H1 (cell line): ENCODE results near the gene PSME1. TPM values are rescaled to one million over a fixed set of nuclear protein-coding genes. Genes with fewer than 3 reads are reported as not detected.

Experiments
- CTCF ChIA-PET: fragments of 300-600 bp; sonication (Branson Sonifier 250); formaldehyde crosslinking; loops from one replicate; lab custom pipeline; 2021; ENCODE audit not compliant: partially characterized antibody; lab: Charles Lee
- POLR2A ChIA-PET: fragments of 300-600 bp; sonication (Branson Sonifier 250); formaldehyde crosslinking; loops from one replicate; lab custom pipeline; 2021; ENCODE audit warnings: inconsistent platforms; ENCODE audit not compliant: partially characterized antibody; lab: Charles Lee
- DNase-seq, 2 experiments: peaks; one replicate each; pipeline versions ENCODE4 v3.0.0 to v3.0.0-alpha.2; 2010 to 2022; ENCODE audit warnings: low spot score in 2 of 2, low read depth in 1 of 2, mixed read lengths in 1 of 2
- FAIRE-seq: peaks from 2 replicates; lab custom pipeline; 2011; peaks lifted over from hg19 to GRCh38; lab: Jason Lieb, UNC
- H2AFZ ChIP-seq: 2 replicates; pipeline ENCODE4 v1.8.1; 2012; ENCODE audit warnings: low read length, inconsistent platforms
- H2AK5ac ChIP-seq: 2 replicates; pipeline ENCODE4 v1.6.1; 2013; ENCODE audit warnings: low read depth, low read length
- H2BK120ac ChIP-seq: replicated peaks from 2 replicates; pipeline ENCODE3; 2013; ENCODE audit warnings: low read depth, low read length, inconsistent platforms
- H2BK12ac ChIP-seq: 2 replicates; pipeline ENCODE4 v1.6.1; 2013; ENCODE audit warnings: low read depth, low read length
- H2BK15ac ChIP-seq: 2 replicates; pipeline ENCODE4 v1.6.1; 2013; ENCODE audit warnings: low read length
- H2BK20ac ChIP-seq: 2 replicates; pipeline ENCODE4 v1.6.1; 2013; ENCODE audit warnings: low read length
- H2BK5ac ChIP-seq: 2 replicates; pipeline ENCODE4 v1.6.1; 2013; ENCODE audit warnings: low read depth, low read length
- H3K14ac ChIP-seq: 2 replicates; pipeline ENCODE4 v1.6.1; 2013; ENCODE audit warnings: inconsistent platforms; ENCODE audit not compliant: insufficient read length
- H3K18ac ChIP-seq: 2 replicates; pipeline ENCODE4 v1.6.1; 2013; ENCODE audit warnings: low read length; ENCODE audit errors: extremely low read depth
- H3K23ac ChIP-seq: 2 replicates; pipeline ENCODE4 v1.6.1; 2013; ENCODE audit warnings: inconsistent platforms; ENCODE audit not compliant: insufficient read length
- H3K23me2 ChIP-seq: 2 replicates; pipeline ENCODE4 v1.6.1; 2013; ENCODE audit warnings: low read depth, low read length
- H3K27ac ChIP-seq: 2 replicates; pipeline ENCODE4 v1.6.1; 2011; ENCODE audit warnings: low read depth, low read length, inconsistent platforms
- H3K27me3 ChIP-seq, 4 experiments: replicated peaks in 1 of 4; 1 replicate in 1 of 4; 2 replicates in 3 of 4; pipeline versions ENCODE4 v1.6.1 to v1.8.1; 2011 to 2013; ENCODE audit warnings: low read length in 3 of 4, mild to moderate bottlenecking in 3 of 4, inconsistent platforms in 2 of 4, mixed read lengths in 2 of 4, moderate library complexity in 1 of 4; ENCODE audit not compliant: control insufficient read depth in 3 of 4, insufficient read depth in 3 of 4; ENCODE audit errors: extremely low read depth in 1 of 4
- H3K36me3 ChIP-seq, 4 experiments: 2 replicates each; pipeline versions ENCODE4 v1.6.1 to v1.8.1; 2011 to 2013; ENCODE audit warnings: mild to moderate bottlenecking in 4 of 4, low read length in 3 of 4, moderate library complexity in 2 of 4, control low read depth in 1 of 4, inconsistent platforms in 1 of 4; ENCODE audit not compliant: insufficient read depth in 4 of 4, control insufficient read depth in 2 of 4
- H3K4ac ChIP-seq: replicated peaks from 2 replicates; pipeline ENCODE3; 2013; ENCODE audit warnings: low read length, low read depth, mixed read lengths, inconsistent platforms; ENCODE audit not compliant: insufficient read length
- H3K4me1 ChIP-seq, 4 experiments: replicated peaks in 1 of 4; 1 replicate in 1 of 4; 2 replicates in 3 of 4; pipeline versions ENCODE4 v1.6.1 to v1.8.1; 2011 to 2013; ENCODE audit warnings: low read length in 3 of 4, inconsistent platforms in 2 of 4, mixed read lengths in 1 of 4; ENCODE audit not compliant: insufficient read depth in 4 of 4, control insufficient read depth in 3 of 4
- H3K4me2 ChIP-seq, 2 experiments: 2 replicates each; pipeline versions ENCODE4 v1.6.1 to v1.8.1; 2011 to 2013; ENCODE audit warnings: low read depth in 2 of 2, low read length in 2 of 2, control low read depth in 1 of 2, inconsistent platforms in 1 of 2, mild to moderate bottlenecking in 1 of 2; ENCODE audit not compliant: insufficient read depth in 1 of 2
- H3K4me3 ChIP-seq, 4 experiments: fragments of 200-600, 300-600 bp in 1 of 4; sonication (generic), shearing (Covaris generic), sonication (Bioruptor Twin) in 1 of 4; 2 replicates each; pipeline versions ENCODE4 v1.5.1 to v1.8.1; 2011 to 2016; ENCODE audit warnings: low read length in 4 of 4, low read depth in 3 of 4, control low read depth in 2 of 4, inconsistent platforms in 2 of 4, mild to moderate bottlenecking in 2 of 4, mixed read lengths in 1 of 4, moderate library complexity in 1 of 4; ENCODE audit not compliant: insufficient read depth in 2 of 4; ENCODE audit errors: extremely low read depth in 1 of 4
- H3K56ac ChIP-seq: replicated peaks from 2 replicates; pipeline ENCODE3; 2013; ENCODE audit warnings: low read depth, mild to moderate bottlenecking, mixed read lengths, low read length, inconsistent platforms; ENCODE audit not compliant: insufficient read length
- H3K79me1 ChIP-seq: 2 replicates; pipeline ENCODE4 v1.6.1; 2013; ENCODE audit warnings: low read depth, low read length, control low read depth
- H3K79me2 ChIP-seq, 2 experiments: 2 replicates each; pipeline versions ENCODE4 v1.6.1 to v1.8.1; 2012 to 2013; ENCODE audit warnings: low read length in 2 of 2, mild to moderate bottlenecking in 2 of 2, inconsistent platforms in 1 of 2; ENCODE audit not compliant: insufficient read depth in 2 of 2, control insufficient read depth in 1 of 2
- H3K9ac ChIP-seq, 4 experiments: replicated peaks in 1 of 4; 1 replicate in 1 of 4; 2 replicates in 3 of 4; pipeline versions ENCODE4 v1.6.1 to v1.8.1; 2011 to 2013; ENCODE audit warnings: low read depth in 3 of 4, low read length in 3 of 4, control low read depth in 2 of 4, mild to moderate bottlenecking in 2 of 4, moderate library complexity in 2 of 4, inconsistent platforms in 1 of 4; ENCODE audit errors: extremely low read depth in 1 of 4
- H3K9me3 ChIP-seq, 2 experiments: 2 replicates each; pipeline versions ENCODE4 v1.6.1 to v1.8.1; 2012 to 2013; ENCODE audit warnings: mild to moderate bottlenecking in 2 of 2, moderate library complexity in 2 of 2, control low read depth in 1 of 2, inconsistent platforms in 1 of 2, low read depth in 1 of 2, low read length in 1 of 2, mixed read lengths in 1 of 2; ENCODE audit not compliant: insufficient read depth in 2 of 2
- H4K20me1 ChIP-seq, 2 experiments: replicated peaks in 1 of 2; 2 replicates each; pipeline versions ENCODE3 to v1.8.1; 2011 to 2013; ENCODE audit warnings: inconsistent platforms in 2 of 2, low read length in 2 of 2, mild to moderate bottlenecking in 1 of 2; ENCODE audit not compliant: insufficient read depth in 2 of 2, control insufficient read depth in 1 of 2
- H4K5ac ChIP-seq: 2 replicates; pipeline ENCODE4 v1.6.1; 2013; ENCODE audit warnings: low read length, low read depth, mixed read lengths, inconsistent platforms; ENCODE audit not compliant: insufficient read length
- H4K8ac ChIP-seq: 2 replicates; pipeline ENCODE4 v1.8.0; 2013; ENCODE audit warnings: mild to moderate bottlenecking, moderate library complexity, low read length, inconsistent platforms; ENCODE audit not compliant: insufficient read depth; ENCODE audit errors: extremely low read depth
- H4K91ac ChIP-seq: replicated peaks from 2 replicates; pipeline ENCODE3; 2013; ENCODE audit warnings: low read length, mixed read lengths, inconsistent platforms; ENCODE audit not compliant: insufficient read length
- ASH2L ChIP-seq: fragments of 200-600, 300-600 bp; sonication (generic); IDR thresholded peaks from one replicate; pipeline ENCODE4 v1.7.1; 2017; ENCODE audit warnings: low read length
- CBX5 ChIP-seq: fragments of 300-800, 300-1000 bp; sonication (generic); IDR thresholded peaks from 2 replicates; pipeline ENCODE4 v1.7.1; 2016; ENCODE audit warnings: antibody characterized with exemption, low read length, low read depth
- CBX8 ChIP-seq: fragments of 300-800, 300-1000 bp; sonication (generic); IDR thresholded peaks from 2 replicates; pipeline ENCODE4 v1.7.1; 2016; ENCODE audit warnings: low read depth, low read length, borderline replicate concordance
- CEBPB ChIP-seq: IDR thresholded peaks from 2 replicates; pipeline ENCODE4 v1.6.1; 2012; ENCODE audit warnings: low read depth, low read length
- CREB1 ChIP-seq: IDR thresholded peaks from 2 replicates; pipeline ENCODE4 v1.6.1; 2012; ENCODE audit warnings: inconsistent platforms
- HDAC6 ChIP-seq: IDR thresholded peaks from one replicate; pipeline ENCODE4 v1.7.1; 2012; ENCODE audit warnings: low read depth, mild to moderate bottlenecking, inconsistent platforms, low read length, moderate library complexity
- JUND ChIP-seq: IDR thresholded peaks from 2 replicates; pipeline ENCODE4 v1.6.1; 2011; ENCODE audit warnings: mild to moderate bottlenecking, improper control_type of control experiment, low read length
- POLR2AphosphoS5 ChIP-seq: IDR thresholded peaks from 2 replicates; pipeline ENCODE4 v1.6.1; 2011; ENCODE audit warnings: low read depth, low read length
- POU5F1 ChIP-seq: IDR thresholded peaks from 2 replicates; pipeline ENCODE4 v1.6.1; 2011; ENCODE audit warnings: low read depth, mild to moderate bottlenecking, low read length, moderate library complexity
- RAD21 ChIP-seq, 2 experiments: IDR thresholded peaks in 1 of 2; conservative IDR thresholded peaks in 1 of 2; 2 replicates each; pipeline ENCODE4 v1.6.1; 2011; ENCODE audit warnings: low read depth in 2 of 2, low read length in 2 of 2, improper control_type of control experiment in 1 of 2, inconsistent platforms in 1 of 2, mild to moderate bottlenecking in 1 of 2, moderate library complexity in 1 of 2
- SIX5 ChIP-seq: IDR thresholded peaks from 2 replicates; pipeline ENCODE4 v1.6.1; 2011; ENCODE audit warnings: mild to moderate bottlenecking, low read depth, low read length
- SP2 ChIP-seq: IDR thresholded peaks from 2 replicates; pipeline ENCODE4 v1.6.1; 2012; ENCODE audit warnings: mild to moderate bottlenecking, low read length, inconsistent platforms
- SP4 ChIP-seq: IDR thresholded peaks from 2 replicates; pipeline ENCODE4 v1.6.1; 2012; ENCODE audit warnings: low read length, inconsistent platforms
- WGBS, 2 experiments: shearing (Covaris generic) in 1 of 2; methylation state at CpG; one replicate each; pipeline versions ENCODE4 v1.1.6 to v1.1.7; 2013 to 2015; ENCODE audit warnings: low lambda C conversion rate in 2 of 2, mixed read lengths in 2 of 2, inconsistent platforms in 1 of 2, low coverage in 1 of 2, missing lambda C conversion rate in 1 of 2; ENCODE audit not compliant: insufficient replicate concordance in 2 of 2, insufficient coverage in 1 of 2, insufficient read length in 1 of 2; ENCODE audit errors: extremely low coverage in 1 of 2, missing lambda C conversion rate in 1 of 2; 5-methylcytosine and 5-hydroxymethylcytosine counted together
- polyA plus RNA-seq, 7 experiments: library from polyadenylated mRNA; depleted of rRNA in 3 of 7; stranded (reverse) in 5 of 7; unstranded in 2 of 7; fragments of >200 nt in 5 of 7; fragments of 200-250 nt in 2 of 7; gene quantifications; 1 replicate in 5 of 7; 2 replicates in 1 of 7; 4 replicates in 1 of 7; pipeline versions ENCODE4 v1.2.1 to v1.2.3, GENCODE V29; 2011 to 2013; ENCODE audit warnings: missing spikeins in 2 of 7, mixed read lengths in 2 of 7
- total RNA-seq: library from RNA; stranded (reverse); fragmentation: NEBNext Ultra II Directional; extraction: Animal tissue kit (Norgen Biotek cat#: 25700); gene quantifications from 2 replicates; pipeline ENCODE4 v1.2.1, GENCODE V29; 2021

The PSME1 gene
- total and polyA plus RNA-seq, 2 of the 8 experiments (the other 6 are each of a cell fraction or from before 2014, with no cell fraction given): 74.9 to 85.9 TPM

DNA sequence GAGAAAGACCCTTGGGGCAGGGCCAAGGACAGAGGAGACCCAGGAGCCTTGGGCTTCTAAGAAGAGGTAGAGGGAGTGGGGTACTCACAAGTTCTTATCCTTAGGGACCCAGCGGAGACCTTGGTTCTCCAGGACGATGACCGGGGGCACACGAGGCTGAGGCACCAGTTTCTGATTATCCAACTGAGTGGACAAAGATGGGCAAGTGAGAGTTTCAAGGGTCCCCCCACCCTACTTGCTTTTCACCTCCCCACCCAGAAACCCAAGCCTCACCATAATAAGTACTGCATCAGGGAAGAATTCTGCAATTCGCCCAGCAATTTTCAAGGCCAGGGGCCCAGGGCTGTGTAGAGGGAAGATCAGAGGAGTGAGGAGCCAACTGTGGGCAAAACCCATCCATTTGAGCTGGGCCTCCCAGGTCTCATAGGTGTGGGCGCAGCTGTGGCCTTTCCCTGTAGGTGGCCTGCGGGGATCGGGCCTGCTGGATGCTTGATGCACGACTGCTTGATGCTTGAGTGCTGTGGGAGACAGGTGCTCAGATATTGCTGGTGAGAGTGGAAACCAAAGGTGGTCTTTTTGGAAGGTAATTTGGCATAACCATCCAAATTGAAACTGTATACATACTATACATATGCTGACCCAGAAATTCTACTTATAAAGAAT, 3.4 kb downstream of the PSME1 start:
- Histone ChIP-seq H4K91ac (no peak overlapping the region), H3K4me2 (peak overlapping the region; percentile 53 to 55), H3K23ac (no peak overlapping the region), H2BK20ac (no peak overlapping the region), H2AFZ (no peak overlapping the region), H3K14ac (no peak overlapping the region), H4K5ac (no peak overlapping the region), H3K4me3 (peak overlapping the region in 3 of 4 experiments; percentile 10 to 99 (median 79); a peak in 5 of 8 replicates), H3K9me3 (no peaks in the 10 kb centered on the region), H4K8ac (no peak overlapping the region), H3K23me2 (peaks cover 8% of the 10 kb centered on the region; the same call in 1 of the 2 replicates), H3K79me1 (peaks cover 4% of the 10 kb centered on the region; the same call in 1 of the 2 replicates), H2AK5ac (no peak overlapping the region), H3K18ac (no peak overlapping the region), H2BK12ac (no peak overlapping the region), H3K79me2 (peaks cover 0 to 12% of the 10 kb centered on the region in 2 experiments; a peak in 2 of 4 replicates), H4K20me1 (peaks cover 0 to 1% of the 10 kb centered on the region in 2 experiments), H3K27ac (no peak overlapping the region), H3K36me3 (peaks cover 8 to 33% (median 16%) of the 10 kb centered on the region in 4 experiments; a peak in 6 of 8 replicates), H3K4ac (no peak overlapping the region), H2BK120ac (no peak overlapping the region), H2BK15ac (no peak overlapping the region), H3K56ac (no peak overlapping the region), H3K9ac (no peak overlapping the region; a peak in 1 of 7 replicates), H3K27me3 (no peaks in the 10 kb centered on the region), H3K4me1 (peaks cover 0 to 10% (median 7%) of the 10 kb centered on the region in 4 experiments; a peak in 5 of 7 replicates), H2BK5ac (no peak overlapping the region)
- FAIRE-seq (no peak), DNase-seq (no peak)
- 91% methylated on average over 9 of the region's 9 CpGs; no CpG with 5 or more reads in 1 of the 2 experiments for WGBS, 2 experiments
- ChIA-PET CTCF (interaction anchor here (0.6 to 3.1 kb wide), 7 partner anchors 12 to 82 kb away, joined by 3 to 18 read pairs (median 3); partner anchors contain the start of genes DCAF11, IRF9 and NRL), POLR2A (interaction anchor here (0.9 to 10.5 kb wide), 11 partner anchors 8 to 81 kb away, joined by 3 to 118 read pairs (median 4); partner anchors contain the start of genes DCAF11, IRF9, NRL and PSME2)
- TF ChIP-seq CREB1: no peak
- no peak for TF ChIP-seq HDAC6
- no peak for TF ChIP-seq SP2
- TF ChIP-seq ASH2L: no peak
- no peak for TF ChIP-seq POU5F1
- no peak for TF ChIP-seq CEBPB
- TF ChIP-seq JUND: no peak
- no peak for TF ChIP-seq RAD21 (IDR thresholded peaks at IDR 0.05 in 1 of 2, conservative IDR thresholded peaks at IDR 0.05 in 1 of 2; ENCODE audit: low read depth in 2 of 2, low read length in 2 of 2)
- no peak for TF ChIP-seq SP4
- no peak for TF ChIP-seq CBX5
- no peak for TF ChIP-seq POLR2AphosphoS5
- no peak for TF ChIP-seq SIX5
- no peak for TF ChIP-seq CBX8
